Astrocyte (in vitro differentiated cells and primary cell): ENCODE data around the gene ZNF444. TPM values are rescaled to one million over a fixed set of nuclear protein-coding genes. Genes with fewer than 3 reads are reported as not detected.

ENCODE experiments used
- DNase-seq: peaks from one replicate; pipeline ENCODE4 v3.0.0-alpha.2; 2010; ENCODE audit warnings: low read depth
- FAIRE-seq: peaks from 2 replicates; lab custom pipeline; 2011; peaks lifted over from hg19 to GRCh38; lab: Jason Lieb, UNC
- H2AFZ ChIP-seq: 2 replicates; pipeline ENCODE4 v1.6.0; 2012; ENCODE audit warnings: low read depth, low read length, inconsistent platforms
- H3K27ac ChIP-seq: 2 replicates; pipeline ENCODE4 v1.5.1; 2011; ENCODE audit warnings: low read depth, low read length, inconsistent platforms
- H3K27me3 ChIP-seq: 2 replicates; pipeline ENCODE4 v1.6.0; 2011; ENCODE audit warnings: low read length, inconsistent platforms; ENCODE audit not compliant: insufficient read depth
- H3K36me3 ChIP-seq: 2 replicates; pipeline ENCODE4 v1.5.1; 2011; ENCODE audit warnings: low read length, inconsistent platforms; ENCODE audit not compliant: insufficient read depth
- H3K4me1 ChIP-seq: 2 replicates; pipeline ENCODE4 v1.5.1; 2011; ENCODE audit warnings: low read length, inconsistent platforms; ENCODE audit not compliant: insufficient read depth
- H3K4me2 ChIP-seq: 2 replicates; pipeline ENCODE4 v1.6.0; 2012; ENCODE audit warnings: low read length, inconsistent platforms
- H3K4me3 ChIP-seq: 2 replicates; pipeline ENCODE4 v1.5.1; 2011; ENCODE audit warnings: low read depth, mild to moderate bottlenecking, low read length, inconsistent platforms; ENCODE audit not compliant: insufficient read depth
- H3K79me2 ChIP-seq: 2 replicates; pipeline ENCODE4 v1.6.0; 2012; ENCODE audit warnings: mild to moderate bottlenecking, low read length, inconsistent platforms; ENCODE audit not compliant: insufficient read depth
- H3K9ac ChIP-seq: 2 replicates; pipeline ENCODE4 v1.6.0; 2012; ENCODE audit warnings: mild to moderate bottlenecking, low read length, inconsistent platforms
- H3K9me3 ChIP-seq: 2 replicates; pipeline ENCODE4 v1.5.1; 2012; ENCODE audit warnings: low read depth, mild to moderate bottlenecking, low read length, inconsistent platforms; ENCODE audit not compliant: insufficient read depth
- H4K20me1 ChIP-seq: 2 replicates; pipeline ENCODE4 v1.6.0; 2012; ENCODE audit warnings: low read length, inconsistent platforms; ENCODE audit not compliant: insufficient read depth
- H3K27ac Mint-ChIP-seq: one replicate; pipeline ENCODE4 v1.8.0; 2021; ENCODE audit warnings: mild to moderate bottlenecking, mixed read lengths; ENCODE audit not compliant: unreplicated experiment
- H3K27me3 Mint-ChIP-seq: one replicate; pipeline ENCODE4 v1.8.0; 2021; ENCODE audit warnings: low read depth, mixed read lengths; ENCODE audit not compliant: unreplicated experiment
- H3K36me3 Mint-ChIP-seq: one replicate; pipeline ENCODE4 v1.8.0; 2021; ENCODE audit warnings: low read depth, mixed read lengths; ENCODE audit not compliant: unreplicated experiment
- H3K4me1 Mint-ChIP-seq: one replicate; pipeline ENCODE4 v1.8.0; 2021; ENCODE audit warnings: low read depth, mixed read lengths; ENCODE audit not compliant: unreplicated experiment
- H3K4me3 Mint-ChIP-seq: one replicate; pipeline ENCODE4 v1.8.0; 2021; ENCODE audit warnings: mild to moderate bottlenecking, moderate library complexity, mixed read lengths; ENCODE audit not compliant: unreplicated experiment
- H3K9me3 Mint-ChIP-seq: one replicate; pipeline ENCODE4 v1.8.0; 2021; ENCODE audit warnings: mild to moderate bottlenecking, mixed read lengths; ENCODE audit not compliant: unreplicated experiment
- EZH2 ChIP-seq: IDR thresholded peaks from 2 replicates; pipeline ENCODE4 v1.6.1; 2012; ENCODE audit warnings: mild to moderate bottlenecking, low read length, inconsistent platforms; ENCODE audit not compliant: insufficient read depth
- total RNA-seq: library from RNA; stranded (reverse); gene quantifications from 2 replicates; pipeline ENCODE4 v1.2.1, GENCODE V29; 2021
- TF ChIP-seq, protein P1 (sequence below): IDR thresholded peaks from 2 replicates; pipeline ENCODE4 v1.5.1; 2011; ENCODE audit warnings: low read depth, mild to moderate bottlenecking, inconsistent platforms, low read length, moderate library complexity; ENCODE audit not compliant: insufficient read depth

The ZNF444 gene
- total RNA-seq, 1 donor from 2014 or later, result 34.7 TPM

DNA sequence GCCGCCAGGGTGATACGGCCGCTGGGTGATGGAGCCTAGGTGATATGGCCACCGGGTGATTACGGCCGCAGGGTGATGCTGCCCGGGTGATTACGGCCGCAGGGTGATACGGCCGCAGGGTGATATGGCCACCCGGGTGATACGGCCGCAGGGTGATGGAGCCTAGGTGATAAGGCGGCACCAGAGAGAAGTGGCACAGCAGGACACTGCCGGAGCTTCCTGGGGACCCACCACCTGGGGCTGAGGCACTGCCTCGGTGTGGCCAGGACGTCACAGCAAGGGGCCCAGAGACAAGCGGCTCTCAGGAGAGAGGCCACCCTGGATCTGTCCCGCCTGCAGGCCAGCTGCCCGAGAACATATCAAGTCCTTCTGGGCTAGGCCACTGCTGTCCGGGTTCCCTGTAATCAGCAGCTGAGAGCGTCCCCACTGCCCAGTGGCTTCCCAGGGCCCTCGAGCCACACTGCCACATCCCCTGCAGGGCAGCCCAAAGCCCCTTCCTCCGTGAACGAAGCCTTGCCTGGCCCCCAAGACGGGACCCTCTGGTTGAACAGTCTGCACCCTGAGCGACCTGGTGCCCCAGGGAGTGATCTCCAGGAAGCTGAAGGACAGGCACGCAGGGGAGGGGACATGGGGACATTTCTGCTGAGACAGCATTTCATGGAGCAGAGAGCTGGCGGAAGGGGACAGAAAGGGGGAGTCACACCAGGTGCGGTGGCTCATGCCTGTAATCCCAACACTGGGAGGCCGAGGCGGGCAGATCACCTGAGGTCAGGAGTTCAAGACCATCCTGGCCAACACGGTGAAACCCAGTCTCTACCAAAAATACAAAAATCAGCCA is 42.1 kb upstream of the ZNF444 start:
- Histone ChIP-seq H4K20me1 (peaks cover 43% of the 10 kb centered on the region), H3K27me3 (no peaks in the 10 kb centered on the region), H3K4me1 (no peaks in the 10 kb centered on the region), H2AFZ (no peak overlapping the region), H3K9ac (no peak overlapping the region), H3K79me2 (peaks cover 47% of the 10 kb centered on the region), H3K4me2 (no peak overlapping the region), H3K9me3 (no peaks in the 10 kb centered on the region), H3K4me3 (no peak overlapping the region), H3K27ac (no peak overlapping the region), H3K36me3 (no peaks in the 10 kb centered on the region)
- Mint-ChIP-seq H3K36me3 (peaks cover under 1% of the 10 kb centered on the region), H3K9me3 (no peaks in the 10 kb centered on the region), H3K4me3 (no peak overlapping the region), H3K27me3 (no peaks in the 10 kb centered on the region), H3K27ac (no peak overlapping the region), H3K4me1 (no peaks in the 10 kb centered on the region)
- TF ChIP-seq EZH2, result no peak
- TF ChIP-seq, protein P1, sequence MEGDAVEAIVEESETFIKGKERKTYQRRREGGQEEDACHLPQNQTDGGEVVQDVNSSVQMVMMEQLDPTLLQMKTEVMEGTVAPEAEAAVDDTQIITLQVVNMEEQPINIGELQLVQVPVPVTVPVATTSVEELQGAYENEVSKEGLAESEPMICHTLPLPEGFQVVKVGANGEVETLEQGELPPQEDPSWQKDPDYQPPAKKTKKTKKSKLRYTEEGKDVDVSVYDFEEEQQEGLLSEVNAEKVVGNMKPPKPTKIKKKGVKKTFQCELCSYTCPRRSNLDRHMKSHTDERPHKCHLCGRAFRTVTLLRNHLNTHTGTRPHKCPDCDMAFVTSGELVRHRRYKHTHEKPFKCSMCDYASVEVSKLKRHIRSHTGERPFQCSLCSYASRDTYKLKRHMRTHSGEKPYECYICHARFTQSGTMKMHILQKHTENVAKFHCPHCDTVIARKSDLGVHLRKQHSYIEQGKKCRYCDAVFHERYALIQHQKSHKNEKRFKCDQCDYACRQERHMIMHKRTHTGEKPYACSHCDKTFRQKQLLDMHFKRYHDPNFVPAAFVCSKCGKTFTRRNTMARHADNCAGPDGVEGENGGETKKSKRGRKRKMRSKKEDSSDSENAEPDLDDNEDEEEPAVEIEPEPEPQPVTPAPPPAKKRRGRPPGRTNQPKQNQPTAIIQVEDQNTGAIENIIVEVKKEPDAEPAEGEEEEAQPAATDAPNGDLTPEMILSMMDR, result no peak
- no peak for DNase-seq
- FAIRE-seq, result no peak

DNA sequence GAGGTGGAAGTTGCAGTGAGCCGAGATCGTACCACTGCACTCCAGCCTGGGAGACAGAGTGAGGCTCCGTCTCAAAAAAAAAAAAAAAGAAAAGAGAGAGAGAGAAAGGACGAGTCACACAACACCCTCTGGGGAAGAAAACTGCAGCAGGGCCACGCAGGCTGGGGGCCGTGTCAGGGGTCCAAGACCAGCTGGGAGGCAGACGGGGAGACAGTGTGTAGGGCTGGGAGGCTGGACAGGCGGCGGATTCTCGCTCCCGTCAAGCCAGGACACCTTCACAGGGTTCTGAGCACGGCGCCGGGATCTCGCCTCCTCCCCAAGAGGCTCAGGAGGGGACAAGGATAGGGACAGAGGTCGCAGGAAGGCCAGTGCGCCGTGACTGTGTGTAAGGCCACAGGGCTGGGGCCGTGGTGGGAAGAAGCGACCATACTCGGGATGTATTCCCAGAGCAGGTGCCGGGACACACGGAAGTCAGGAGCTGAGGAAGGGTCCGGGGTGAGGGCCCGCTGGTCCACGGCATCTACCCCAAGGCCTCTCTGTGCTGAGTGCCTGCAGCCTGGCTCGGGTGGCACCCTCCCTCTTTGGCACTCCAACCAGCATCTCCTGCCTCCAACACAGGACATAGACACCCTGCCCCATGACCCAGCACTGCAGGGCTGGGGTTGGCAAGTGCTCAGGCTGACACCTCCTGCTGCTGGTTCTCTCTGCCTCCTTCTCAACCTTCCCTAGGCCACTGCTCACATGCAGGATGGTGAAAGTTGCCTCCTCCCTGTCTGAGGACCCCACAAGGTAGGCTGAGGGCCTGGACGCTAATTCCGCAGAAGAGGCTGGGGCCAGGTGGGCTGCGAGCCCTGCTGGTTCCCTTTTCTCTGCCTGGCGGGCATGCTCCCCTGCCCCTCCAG is 41.2 kb upstream of the ZNF444 start:
- Histone ChIP-seq H3K36me3 (no peaks in the 10 kb centered on the region), H3K9ac (no peak overlapping the region), H3K9me3 (no peaks in the 10 kb centered on the region), H4K20me1 (peaks cover 50% of the 10 kb centered on the region), H3K27ac (no peak overlapping the region), H3K79me2 (peaks cover 53% of the 10 kb centered on the region), H3K27me3 (no peaks in the 10 kb centered on the region), H2AFZ (no peak overlapping the region), H3K4me2 (no peak overlapping the region), H3K4me3 (no peak overlapping the region), H3K4me1 (no peaks in the 10 kb centered on the region)
- FAIRE-seq (no peak), DNase-seq (no peak)
- Mint-ChIP-seq H3K4me1 (peaks cover 3% of the 10 kb centered on the region), H3K9me3 (no peaks in the 10 kb centered on the region), H3K27ac (no peak overlapping the region), H3K4me3 (no peak overlapping the region), H3K36me3 (peaks cover 1% of the 10 kb centered on the region), H3K27me3 (no peaks in the 10 kb centered on the region)
- TF ChIP-seq, protein P1, result no peak
- TF ChIP-seq EZH2, result no peak
